Stimulated activated CD4-positive, alpha-beta T cell treated with anti-CD3 and anti-CD28 coated beads, Interleukin-1b, Interleukin-23, amount 100 ng/mL, for 4 hours (primary cell): ENCODE data around the gene CXADR.
A peak's percentile ranks its signal among the peaks of the same experiment; 100 is the strongest.

Experiments used
- DNase-seq, 2 donors: peaks; one replicate each; pipeline ENCODE4 v3.0.0-alpha.2; 2020; ENCODE audit warnings: low read depth in 2 of 2

Gene CXADR

GRCh38 chr21:17597680-17598079, 84.8 kb downstream of the CXADR start:
- DNase-seq = no peak

DNA sequence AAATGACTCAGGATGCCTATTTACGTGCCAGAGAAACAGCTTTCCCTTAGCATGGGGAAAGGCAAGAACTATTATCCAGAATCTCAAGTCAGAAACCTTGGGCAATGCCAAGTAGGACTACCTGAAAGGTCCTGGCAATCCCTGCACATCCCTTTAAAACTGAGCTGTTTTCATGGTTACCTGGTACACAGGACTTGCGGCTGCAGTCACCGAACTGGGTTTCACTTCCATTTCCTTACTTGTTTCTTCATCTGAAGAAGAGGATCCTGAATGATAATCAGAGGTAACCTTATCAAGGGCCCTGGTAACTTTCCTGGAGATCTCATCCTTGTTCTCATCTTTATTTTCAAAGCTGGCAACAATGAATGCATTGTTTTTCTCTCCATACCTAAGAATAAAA, 85.6 kb downstream of the CXADR start:
- no peak for DNase-seq

GRCh38 chr21:17602874-17603273, 90.0 kb downstream of the CXADR start:
- no peak for DNase-seq

DNA sequence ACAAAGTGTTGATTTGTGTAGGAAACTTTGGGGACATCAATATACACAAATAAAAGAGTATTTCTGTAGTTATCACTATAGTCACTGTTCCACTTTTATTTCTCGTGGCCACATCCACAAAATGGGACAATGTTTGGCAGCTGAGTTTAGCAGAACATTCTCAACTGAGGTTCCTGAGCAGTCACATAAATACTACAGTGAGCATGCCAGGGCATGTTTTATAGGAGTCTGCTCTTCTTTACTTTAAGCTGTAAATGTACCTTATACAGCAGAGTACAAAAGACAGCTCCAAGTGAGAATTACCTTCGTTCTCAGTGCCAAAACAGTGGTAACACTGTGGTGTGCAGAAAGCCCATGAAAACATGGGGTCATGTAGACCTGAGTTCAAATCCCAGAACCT, 94.8 kb downstream of the CXADR start:
- DNase-seq = no peak

DNA sequence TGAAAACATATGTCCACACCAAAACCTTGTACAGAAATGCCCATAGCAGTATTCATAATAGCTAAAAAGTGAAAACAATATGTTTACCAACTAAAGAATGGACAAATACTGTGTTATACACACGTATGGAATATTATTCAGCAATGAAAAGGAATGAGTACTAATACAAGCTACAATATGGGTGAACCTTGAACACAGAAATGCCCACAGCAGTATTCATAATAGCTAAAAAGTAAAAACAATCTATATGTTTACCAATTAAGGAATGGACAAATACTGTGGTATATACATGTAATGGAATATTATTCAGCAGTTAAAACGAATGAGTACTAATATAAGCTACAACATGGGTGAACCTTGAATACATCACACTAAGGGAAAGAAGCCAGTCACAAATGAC, 96.8 kb downstream of the CXADR start:
- no peak for DNase-seq

DNA sequence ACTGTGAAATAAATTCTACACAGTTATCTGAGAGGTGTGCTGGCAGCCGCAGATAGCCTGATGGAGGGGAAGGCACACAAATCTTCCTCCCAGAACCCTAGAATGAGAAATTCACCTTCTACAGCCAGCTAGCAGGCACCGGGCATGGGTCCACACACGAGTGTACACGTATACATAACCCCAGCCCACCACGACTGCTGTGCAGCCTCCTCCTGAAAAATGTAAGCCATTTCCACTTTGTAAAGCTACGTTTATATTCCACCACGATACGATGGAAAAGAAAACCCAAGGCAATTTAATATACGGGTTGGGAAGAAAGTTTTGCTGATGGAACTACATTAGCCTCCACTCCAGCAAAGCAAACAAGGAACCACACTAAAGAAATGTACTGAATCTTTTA, 98.1 kb downstream of the CXADR start:
- no peak for DNase-seq

GRCh38 chr21:17611414-17612022, 98.7 kb downstream of the CXADR start:
- DNase-seq = peak; percentile 64 to 80

DNA sequence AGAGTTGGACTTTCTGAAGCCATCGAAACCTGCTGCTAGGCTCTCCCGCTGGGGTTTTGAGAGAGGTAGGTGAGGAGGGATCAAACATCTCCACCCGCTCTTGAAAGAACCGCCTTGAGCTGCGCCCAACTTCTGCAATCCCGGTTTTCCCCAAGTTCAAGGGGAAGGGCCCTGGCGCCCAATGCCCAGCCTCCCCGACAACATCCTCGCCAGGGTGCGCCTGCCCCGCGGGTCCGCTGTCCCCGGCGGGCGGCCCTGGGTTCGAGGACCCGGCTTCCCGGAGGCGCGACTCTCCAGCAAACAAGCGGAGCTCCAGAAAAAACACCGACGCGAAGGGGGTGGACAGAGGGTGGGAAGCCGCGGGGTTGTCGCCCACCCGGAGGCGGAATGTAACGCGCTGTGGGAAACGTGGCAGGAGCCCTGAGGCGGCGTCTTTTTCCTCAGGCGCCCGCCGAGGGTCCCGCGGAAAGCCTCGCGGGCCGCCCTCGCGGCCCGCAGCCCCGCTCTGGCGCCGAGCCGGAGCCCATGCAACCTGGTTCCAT, 99.3 kb downstream of the CXADR start:
- peak; percentile 12 to 13 for DNase-seq

DNA sequence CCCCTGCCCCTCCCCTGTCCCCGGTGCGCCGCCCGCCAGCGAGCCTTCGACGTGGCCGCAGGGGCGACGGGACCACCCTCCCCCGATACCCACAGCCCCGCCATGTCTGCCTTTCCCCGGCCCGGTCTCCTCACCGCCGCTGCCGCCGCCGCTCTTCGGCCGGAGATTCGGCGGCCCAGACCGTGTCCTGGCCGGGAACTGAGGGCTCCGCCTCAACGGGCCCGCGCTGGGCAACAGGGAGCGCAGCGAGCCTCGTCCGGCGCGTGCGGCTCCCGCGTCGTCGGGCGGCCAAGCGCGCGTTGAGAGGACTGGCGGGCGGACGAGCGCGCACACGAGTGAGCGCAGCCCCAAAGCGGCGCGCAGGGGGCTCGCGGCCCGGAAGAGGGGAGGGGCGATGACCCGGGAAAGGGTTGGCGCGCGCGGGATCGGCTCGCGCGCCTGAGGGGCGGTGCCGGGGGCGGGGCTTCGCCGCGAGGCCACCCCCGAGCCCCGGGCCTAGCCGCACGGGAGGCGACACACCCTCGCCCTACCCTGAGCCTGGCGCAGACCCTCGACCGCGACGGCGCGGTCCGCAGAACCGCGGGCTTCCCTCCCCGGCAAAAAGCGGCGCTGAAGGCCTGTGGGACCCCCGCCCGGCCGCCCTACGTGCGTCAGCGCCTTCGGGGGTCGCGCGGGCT, 99.9 kb downstream of the CXADR start, which contains the start of gene BTG3:
Gene BTG3, minus strand, starts transcription at position 337 of the 677 bp plus-strand sequence. CDS start 3,757 bp downstream, outside the sequence.
- DNase-seq = peak; percentile 79 to 82

- DNase-seq = no peak
These were observed 100.4 kb downstream of the CXADR start for GRCh38 chr21:17613242-17613676.

- DNase-seq = no peak
These were observed 104.0 kb downstream of the CXADR start for GRCh38 chr21:17616831-17617230.

GRCh38 chr21:17622018-17622417, 109.2 kb downstream of the CXADR start:
- no peak for DNase-seq

GRCh38 chr21:17631195-17631594, 118.4 kb downstream of the CXADR start:
- DNase-seq = no peak

DNA sequence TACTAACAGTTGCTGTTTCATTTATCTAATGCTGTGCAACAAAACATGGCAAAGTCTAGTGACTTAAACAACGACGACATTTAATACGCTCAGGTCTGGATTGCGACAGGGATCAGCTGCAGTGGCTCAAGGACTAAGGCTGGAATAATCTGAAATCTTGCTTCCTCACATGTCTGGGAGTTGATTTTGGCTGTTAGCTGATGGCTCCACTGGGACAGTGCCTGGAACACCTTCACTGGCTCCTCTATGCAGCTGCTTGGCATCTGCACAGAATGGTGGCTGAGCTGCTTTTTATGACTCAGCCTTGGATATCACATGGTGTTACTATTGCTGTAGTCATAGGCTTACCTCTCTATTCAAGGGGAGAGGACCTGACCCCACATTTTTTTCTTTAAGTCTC, 123.9 kb downstream of the CXADR start:
- no peak for DNase-seq

- DNase-seq = no peak
These were observed 128.0 kb downstream of the CXADR start for GRCh38 chr21:17640821-17641220.
